Nephron (organoid): ENCODE measurements around the gene FAM180A.

Experiments used
- H3K27ac Mint-ChIP-seq, 3 experiments: 2 replicates each; pipeline ENCODE4 v1.8.0; 2020; ENCODE audit warnings: mixed read lengths in 3 of 3, mild to moderate bottlenecking in 2 of 3, moderate library complexity in 1 of 3
- H3K27me3 Mint-ChIP-seq: 2 replicates; pipeline ENCODE4 v1.8.0; 2021; ENCODE audit warnings: low read depth, mild to moderate bottlenecking, moderate library complexity, mixed read lengths
- H3K36me3 Mint-ChIP-seq: 2 replicates; pipeline ENCODE4 v1.8.0; 2020; ENCODE audit warnings: low read depth, mixed read lengths
- H3K4me1 Mint-ChIP-seq: 2 replicates; pipeline ENCODE4 v1.8.0; 2020; ENCODE audit warnings: mixed read lengths
- H3K4me3 Mint-ChIP-seq, 3 experiments: 2 replicates each; pipeline ENCODE4 v1.8.0; 2020; ENCODE audit warnings: mild to moderate bottlenecking in 3 of 3, mixed read lengths in 3 of 3, moderate library complexity in 2 of 3
- H3K9me3 Mint-ChIP-seq: 2 replicates; pipeline ENCODE4 v1.8.0; 2020; ENCODE audit warnings: mixed read lengths
- TF ChIP-seq, protein P1 (sequence below), 3 experiments: fragments of 200-600 bp; sonication (generic); IDR thresholded peaks; one replicate each; pipeline ENCODE4 v1.5.0; 2021; ENCODE audit warnings: antibody characterized with exemption in 3 of 3; ENCODE audit not compliant: unreplicated experiment in 3 of 3

The FAM180A gene

DNA sequence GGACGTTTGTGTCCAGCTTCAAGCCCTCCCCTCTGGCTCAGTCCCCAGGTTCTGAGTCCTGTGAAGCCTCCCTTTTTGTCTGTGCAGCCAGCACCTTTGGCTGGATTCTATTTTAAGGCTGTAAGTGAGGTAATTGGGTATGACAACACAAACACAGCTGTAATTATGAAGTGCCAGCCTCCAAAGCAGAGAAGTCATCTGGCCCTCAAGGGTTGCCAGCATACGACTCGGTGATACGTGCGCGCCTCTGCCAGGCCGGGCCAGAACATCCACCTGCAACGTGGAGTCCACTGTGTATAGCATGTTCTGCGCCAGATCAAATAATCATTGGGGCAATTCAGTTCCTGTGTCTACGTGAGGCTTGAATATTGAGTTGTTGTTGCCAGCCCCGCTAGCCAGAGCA is 6.7 kb upstream of the FAM180A start:
- no peak overlapping the region for H3K27ac Mint-ChIP-seq
- H3K27me3 Mint-ChIP-seq: peaks cover 27% of the 10 kb centered on the region
- TF ChIP-seq, protein P1, sequence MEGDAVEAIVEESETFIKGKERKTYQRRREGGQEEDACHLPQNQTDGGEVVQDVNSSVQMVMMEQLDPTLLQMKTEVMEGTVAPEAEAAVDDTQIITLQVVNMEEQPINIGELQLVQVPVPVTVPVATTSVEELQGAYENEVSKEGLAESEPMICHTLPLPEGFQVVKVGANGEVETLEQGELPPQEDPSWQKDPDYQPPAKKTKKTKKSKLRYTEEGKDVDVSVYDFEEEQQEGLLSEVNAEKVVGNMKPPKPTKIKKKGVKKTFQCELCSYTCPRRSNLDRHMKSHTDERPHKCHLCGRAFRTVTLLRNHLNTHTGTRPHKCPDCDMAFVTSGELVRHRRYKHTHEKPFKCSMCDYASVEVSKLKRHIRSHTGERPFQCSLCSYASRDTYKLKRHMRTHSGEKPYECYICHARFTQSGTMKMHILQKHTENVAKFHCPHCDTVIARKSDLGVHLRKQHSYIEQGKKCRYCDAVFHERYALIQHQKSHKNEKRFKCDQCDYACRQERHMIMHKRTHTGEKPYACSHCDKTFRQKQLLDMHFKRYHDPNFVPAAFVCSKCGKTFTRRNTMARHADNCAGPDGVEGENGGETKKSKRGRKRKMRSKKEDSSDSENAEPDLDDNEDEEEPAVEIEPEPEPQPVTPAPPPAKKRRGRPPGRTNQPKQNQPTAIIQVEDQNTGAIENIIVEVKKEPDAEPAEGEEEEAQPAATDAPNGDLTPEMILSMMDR (IDR thresholded peaks at IDR 0.05; ENCODE audit: unreplicated experiment in 3 of 3): no peak
- peaks cover 5% of the 10 kb centered on the region for H3K4me1 Mint-ChIP-seq
- peaks cover 6% of the 10 kb centered on the region for H3K9me3 Mint-ChIP-seq
- no peak overlapping the region for H3K4me3 Mint-ChIP-seq
- no peaks in the 10 kb centered on the region for H3K36me3 Mint-ChIP-seq

- TF ChIP-seq, protein P1 (IDR thresholded peaks at IDR 0.05; ENCODE audit: unreplicated experiment in 3 of 3): no peak
- H3K36me3 Mint-ChIP-seq: no peaks in the 10 kb centered on the region
- peaks cover 26% of the 10 kb centered on the region for H3K27me3 Mint-ChIP-seq
- H3K9me3 Mint-ChIP-seq: peaks cover 6% of the 10 kb centered on the region
- H3K27ac Mint-ChIP-seq: no peak overlapping the region
- no peak overlapping the region for H3K4me3 Mint-ChIP-seq
- peaks cover 5% of the 10 kb centered on the region for H3K4me1 Mint-ChIP-seq
Observed at GRCh38 chr7:135753616-135754413, 5.2 kb upstream of the FAM180A start.

DNA sequence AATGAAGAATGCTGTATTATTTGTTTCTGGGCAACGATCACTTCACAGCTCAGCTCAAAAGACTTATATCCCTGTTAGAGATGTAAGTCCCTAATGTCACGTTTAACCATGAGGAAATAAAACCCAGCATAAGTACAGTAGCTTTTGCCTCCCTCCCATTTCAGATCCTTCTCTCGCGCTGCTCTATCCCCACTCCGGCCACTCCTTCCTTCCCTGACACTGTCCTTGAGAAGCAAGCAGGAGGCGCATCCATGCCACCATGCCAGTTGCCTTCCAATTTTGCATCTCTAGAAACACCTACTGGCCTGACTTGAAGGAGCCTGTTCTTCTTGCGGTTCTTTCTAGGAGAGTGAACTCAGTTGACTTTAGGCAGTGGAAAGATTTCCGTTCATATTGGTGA is 1.2 kb downstream of the FAM180A start:
- Mint-ChIP-seq H3K4me3 (no peak overlapping the region), H3K9me3 (no peaks in the 10 kb centered on the region), H3K27me3 (no peaks in the 10 kb centered on the region), H3K36me3 (no peaks in the 10 kb centered on the region), H3K27ac (no peak overlapping the region), H3K4me1 (peaks cover 11% of the 10 kb centered on the region)
- TF ChIP-seq, protein P1 (IDR thresholded peaks at IDR 0.05; ENCODE audit: unreplicated experiment in 3 of 3): no peak

DNA sequence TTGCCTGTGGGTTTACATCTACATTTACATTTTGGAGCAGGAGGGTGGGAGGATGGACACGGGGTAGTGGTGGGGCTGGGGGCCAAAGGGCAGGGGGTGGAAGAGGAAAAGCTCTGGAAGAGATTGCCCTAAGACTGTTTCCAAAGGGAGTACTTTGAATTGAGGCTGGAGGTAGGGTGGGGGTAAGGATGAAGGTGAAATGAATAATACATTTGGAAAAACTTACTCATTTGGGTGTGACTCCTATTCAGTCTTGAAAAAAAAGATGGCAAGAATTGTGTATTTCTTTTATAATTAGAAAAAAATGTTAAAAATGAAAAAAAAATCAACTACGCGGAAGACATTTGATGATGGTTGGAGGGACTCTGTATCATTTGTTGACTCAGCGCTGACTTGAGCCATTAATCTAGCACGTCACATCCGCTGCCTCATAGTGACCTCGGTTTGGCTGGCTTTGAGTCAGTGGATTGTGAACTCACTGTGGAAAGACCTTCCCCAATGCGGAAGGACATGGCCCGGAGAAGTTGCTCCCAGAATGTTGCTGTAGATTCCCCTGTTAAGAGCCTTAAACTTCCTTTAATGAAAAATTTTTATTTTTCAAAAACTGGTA is 2.8 kb downstream of the FAM180A start:
- Mint-ChIP-seq H3K27ac (no peak overlapping the region), H3K4me1 (peaks cover 11% of the 10 kb centered on the region), H3K36me3 (no peaks in the 10 kb centered on the region), H3K9me3 (no peaks in the 10 kb centered on the region), H3K27me3 (no peaks in the 10 kb centered on the region), H3K4me3 (no peak overlapping the region)
- TF ChIP-seq, protein P1 (IDR thresholded peaks at IDR 0.05; ENCODE audit: unreplicated experiment in 3 of 3): no peak

GRCh38 chr7:135744938-135745702 is 3.5 kb downstream of the FAM180A start:
- Mint-ChIP-seq H3K36me3 (no peaks in the 10 kb centered on the region), H3K4me3 (no peak overlapping the region), H3K9me3 (no peaks in the 10 kb centered on the region), H3K4me1 (peaks cover 11% of the 10 kb centered on the region), H3K27me3 (peaks cover 4% of the 10 kb centered on the region), H3K27ac (no peak overlapping the region)
- TF ChIP-seq, protein P1 (IDR thresholded peaks at IDR 0.05; ENCODE audit: unreplicated experiment in 3 of 3): no peak
